ENCODE data around the gene ST6GAL1. TPM values are rescaled to one million over a fixed set of nuclear protein-coding genes. Genes with fewer than 3 reads are reported as not detected.

The ST6GAL1 gene
- total and polyA plus RNA-seq, 2 experiments from 2014 or later, result 17.6 to 65.1 TPM

GRCh38 chr3:186922790-186923189 is 7.5 kb upstream of the ST6GAL1 start:
- Mint-ChIP-seq H3K4me3 (no peak overlapping the region), H3K9me3 (no peaks in the 10 kb centered on the region), H3K27me3 (ENCODE audit: insufficient read depth, low read depth, poor library complexity) (peaks cover 7% of the 10 kb centered on the region), H3K27ac (no peak overlapping the region), H3K4me1 (no peaks in the 10 kb centered on the region), H3K36me3 (ENCODE audit: low read depth) (no peaks in the 10 kb centered on the region)
- DNase-seq (ENCODE audit: low spot score), result no peak
- H3K4me2 ChIP-seq, result no peak overlapping the region
- H3K9me2 ChIP-seq (ENCODE audit: insufficient read depth), result no peaks in the 10 kb centered on the region
- no peak overlapping the region for H3K27ac ChIP-seq (ENCODE audit: low read depth)
- H2AFZ ChIP-seq, result 0 out of 2 replicates have a peak overlapping the region, but pooled peaks have one; percentile 28
- H3K4me3 ChIP-seq, result no peak overlapping the region
- H3K79me2 ChIP-seq (replicated peaks; ENCODE audit: insufficient read depth), result no peaks in the 10 kb centered on the region
- H4K20me1 ChIP-seq (replicated peaks; ENCODE audit: insufficient read depth), result no peaks in the 10 kb centered on the region
- no peak for TF ChIP-seq EZH2 (IDR thresholded peaks at IDR 0.05; ENCODE audit: low read depth, unreplicated experiment)
- TF ChIP-seq JUNB (IDR thresholded peaks at IDR 0.05; ENCODE audit: unreplicated experiment), result no peak
- TF ChIP-seq NANOG (IDR thresholded peaks at IDR 0.05; ENCODE audit: borderline replicate concordance), result no peak
- TF ChIP-seq, protein P1, sequence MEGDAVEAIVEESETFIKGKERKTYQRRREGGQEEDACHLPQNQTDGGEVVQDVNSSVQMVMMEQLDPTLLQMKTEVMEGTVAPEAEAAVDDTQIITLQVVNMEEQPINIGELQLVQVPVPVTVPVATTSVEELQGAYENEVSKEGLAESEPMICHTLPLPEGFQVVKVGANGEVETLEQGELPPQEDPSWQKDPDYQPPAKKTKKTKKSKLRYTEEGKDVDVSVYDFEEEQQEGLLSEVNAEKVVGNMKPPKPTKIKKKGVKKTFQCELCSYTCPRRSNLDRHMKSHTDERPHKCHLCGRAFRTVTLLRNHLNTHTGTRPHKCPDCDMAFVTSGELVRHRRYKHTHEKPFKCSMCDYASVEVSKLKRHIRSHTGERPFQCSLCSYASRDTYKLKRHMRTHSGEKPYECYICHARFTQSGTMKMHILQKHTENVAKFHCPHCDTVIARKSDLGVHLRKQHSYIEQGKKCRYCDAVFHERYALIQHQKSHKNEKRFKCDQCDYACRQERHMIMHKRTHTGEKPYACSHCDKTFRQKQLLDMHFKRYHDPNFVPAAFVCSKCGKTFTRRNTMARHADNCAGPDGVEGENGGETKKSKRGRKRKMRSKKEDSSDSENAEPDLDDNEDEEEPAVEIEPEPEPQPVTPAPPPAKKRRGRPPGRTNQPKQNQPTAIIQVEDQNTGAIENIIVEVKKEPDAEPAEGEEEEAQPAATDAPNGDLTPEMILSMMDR (conservative IDR thresholded peaks at IDR 0.05; ENCODE audit: low read depth in 2 of 2), result no peak
- no peak for TF ChIP-seq POLR2AphosphoS5 (IDR thresholded peaks at IDR 0.05; ENCODE audit: low read depth)
- no peak for TF ChIP-seq EZH2phosphoT487 (IDR thresholded peaks at IDR 0.05; ENCODE audit: unreplicated experiment)
- TF ChIP-seq ZNF331 (CRISPR knock-in tag; IDR thresholded peaks at IDR 0.05; ENCODE audit: low read depth), result no peak
- TF ChIP-seq ZNF462 (CRISPR knock-in tag; IDR thresholded peaks at IDR 0.05), result no peak
- TF ChIP-seq ZNF114 (CRISPR knock-in tag; IDR thresholded peaks at IDR 0.05), result no peak
- no peak for TF ChIP-seq ETS1 (IDR thresholded peaks at IDR 0.05)
- TF ChIP-seq CREB1 (CRISPR knock-in tag; IDR thresholded peaks at IDR 0.05; ENCODE audit: low read depth), result no peak
- TF ChIP-seq REST (IDR thresholded peaks at IDR 0.05; ENCODE audit: unreplicated experiment), result no peak
- no peak for TF ChIP-seq STAT1 (IDR thresholded peaks at IDR 0.05; ENCODE audit: unreplicated experiment)
- H3F3A ChIP-seq (replicated peaks; ENCODE audit: low read depth), result no peaks in the 10 kb centered on the region
- H3K4me1 ChIP-seq (ENCODE audit: insufficient read depth), result no peaks in the 10 kb centered on the region
- no peak for ATAC-seq
- no peaks in the 10 kb centered on the region for H3K27me3 ChIP-seq (ENCODE audit: insufficient read depth)
- H3K36me3 ChIP-seq (ENCODE audit: insufficient read depth), result no peaks in the 10 kb centered on the region
